H9 (cell line): ENCODE data around the gene FCHO1. TPM values are rescaled to one million over a fixed set of nuclear protein-coding genes. Genes with fewer than 3 reads are reported as not detected.

Experiments used
- DNase-seq: peaks from one replicate; pipeline ENCODE4 v3.0.0-alpha.2; 2017
- H2AFZ ChIP-seq: one replicate; pipeline ENCODE4 v1.6.1; 2013; ENCODE audit warnings: mild to moderate bottlenecking, low read length, control low read depth, moderate library complexity
- H2AK5ac ChIP-seq: 2 replicates; pipeline ENCODE4 v1.6.1; 2013; ENCODE audit warnings: low read length, control low read depth, mixed read lengths; ENCODE audit not compliant: insufficient read length
- H2BK120ac ChIP-seq: one replicate; pipeline ENCODE4 v1.6.1; 2013; ENCODE audit warnings: low read depth, mild to moderate bottlenecking, low read length, control low read depth, inconsistent platforms; ENCODE audit not compliant: poor library complexity, severe bottlenecking
- H2BK12ac ChIP-seq: 2 replicates; pipeline ENCODE4 v1.6.1; 2013; ENCODE audit warnings: low read length, control low read depth, mixed read lengths, low read depth; ENCODE audit not compliant: insufficient read length
- H2BK15ac ChIP-seq: 2 replicates; pipeline ENCODE4 v1.6.1; 2013; ENCODE audit warnings: low read depth, low read length, control low read depth
- H2BK20ac ChIP-seq: one replicate; pipeline ENCODE4 v1.6.1; 2013; ENCODE audit warnings: low read depth, mild to moderate bottlenecking, low read length, control low read depth, inconsistent platforms; ENCODE audit not compliant: poor library complexity, severe bottlenecking
- H2BK5ac ChIP-seq: 2 replicates; pipeline ENCODE4 v1.6.1; 2013; ENCODE audit warnings: low read length, control low read depth, mixed read lengths; ENCODE audit not compliant: insufficient read length
- H3K14ac ChIP-seq: 2 replicates; pipeline ENCODE4 v1.6.1; 2013; ENCODE audit warnings: low read length, control low read depth; ENCODE audit not compliant: insufficient read depth
- H3K18ac ChIP-seq: 2 replicates; pipeline ENCODE4 v1.6.1; 2013; ENCODE audit warnings: low read depth, mild to moderate bottlenecking, mixed read lengths, low read length, control low read depth; ENCODE audit not compliant: insufficient read length
- H3K23ac ChIP-seq: 2 replicates; pipeline ENCODE4 v1.6.1; 2013; ENCODE audit warnings: low read length, control low read depth, mixed read lengths, low read depth; ENCODE audit not compliant: insufficient read length
- H3K23me2 ChIP-seq: 2 replicates; pipeline ENCODE4 v1.6.1; 2013; ENCODE audit warnings: low read depth, mild to moderate bottlenecking, mixed read lengths, low read length, control low read depth; ENCODE audit not compliant: insufficient read length, poor library complexity, severe bottlenecking
- H3K27ac ChIP-seq: 2 replicates; pipeline ENCODE4 v1.5.1; 2013; ENCODE audit warnings: low read length, control low read depth, mixed read lengths, low read depth; ENCODE audit not compliant: insufficient read length
- H3K27me3 ChIP-seq: 2 replicates; pipeline ENCODE4 v1.6.1; 2013; ENCODE audit warnings: low read length, control low read depth, inconsistent platforms; ENCODE audit not compliant: insufficient read depth
- H3K4ac ChIP-seq: 2 replicates; pipeline ENCODE4 v1.6.1; 2013; ENCODE audit warnings: low read depth, mild to moderate bottlenecking, control low read depth, inconsistent platforms, low read length, moderate library complexity
- H3K4me1 ChIP-seq: 2 replicates; pipeline ENCODE4 v1.6.1; 2013; ENCODE audit warnings: low read length, control low read depth, inconsistent platforms; ENCODE audit not compliant: insufficient read depth
- H3K4me2 ChIP-seq: 2 replicates; pipeline ENCODE4 v1.6.1; 2013; ENCODE audit warnings: low read length, control low read depth, mixed read lengths; ENCODE audit not compliant: insufficient read length, insufficient read depth
- H3K56ac ChIP-seq: 2 replicates; pipeline ENCODE4 v1.6.1; 2013; ENCODE audit warnings: low read depth, mild to moderate bottlenecking, mixed read lengths, low read length, control low read depth; ENCODE audit not compliant: insufficient read length
- H3K79me1 ChIP-seq: 2 replicates; pipeline ENCODE4 v1.6.1; 2013; ENCODE audit warnings: low read depth, mild to moderate bottlenecking, moderate library complexity, low read length, control low read depth, inconsistent platforms; ENCODE audit not compliant: insufficient read depth, poor library complexity, severe bottlenecking
- H3K79me2 ChIP-seq: 2 replicates; pipeline ENCODE4 v1.6.1; 2013; ENCODE audit warnings: low read length, control low read depth, inconsistent platforms; ENCODE audit not compliant: insufficient read depth
- H3K9ac ChIP-seq: 2 replicates; pipeline ENCODE4 v1.6.1; 2013; ENCODE audit warnings: low read length, control low read depth, mixed read lengths; ENCODE audit not compliant: insufficient read length; ENCODE audit errors: extremely low read depth
- H3K9me3 ChIP-seq: one replicate; pipeline ENCODE4 v1.6.1; 2013; ENCODE audit warnings: low read depth, low read length, inconsistent platforms; ENCODE audit not compliant: control insufficient read depth
- H3T11ph ChIP-seq: one replicate; pipeline ENCODE4 v1.6.1; 2013; ENCODE audit warnings: mild to moderate bottlenecking, low read length, control low read depth, inconsistent platforms
- H4K20me1 ChIP-seq: one replicate; pipeline ENCODE4 v1.6.1; 2013; ENCODE audit not compliant: control insufficient read depth, insufficient read length, insufficient read depth
- H4K5ac ChIP-seq: 2 replicates; pipeline ENCODE4 v1.6.1; 2013; ENCODE audit warnings: low read depth, mild to moderate bottlenecking, mixed read lengths, low read length, control low read depth; ENCODE audit not compliant: insufficient read length
- H4K8ac ChIP-seq: replicated peaks from 2 replicates; pipeline ENCODE4 v1.6.1; 2013; ENCODE audit warnings: low read length, control low read depth, mixed read lengths, low read depth; ENCODE audit not compliant: insufficient read length
- H4K91ac ChIP-seq: 2 replicates; pipeline ENCODE4 v1.6.1; 2013; ENCODE audit warnings: low read depth, mild to moderate bottlenecking, moderate library complexity, mixed read lengths, low read length, control low read depth; ENCODE audit not compliant: insufficient read length
- H3K27ac Mint-ChIP-seq, 3 experiments: 2 replicates in 2 of 3; 3 replicates in 1 of 3; pipeline ENCODE4 v1.8.0; 2020 to 2021; ENCODE audit warnings: mixed read lengths in 3 of 3, mild to moderate bottlenecking in 1 of 3, moderate library complexity in 1 of 3
- H3K27me3 Mint-ChIP-seq: 2 replicates; pipeline ENCODE4 v1.8.0; 2021; ENCODE audit warnings: low read depth, mild to moderate bottlenecking, moderate library complexity, mixed read lengths
- H3K36me3 Mint-ChIP-seq, 3 experiments: 2 replicates in 2 of 3; 3 replicates in 1 of 3; pipeline ENCODE4 v1.8.0; 2020 to 2021; ENCODE audit warnings: low read depth in 3 of 3, mixed read lengths in 3 of 3; ENCODE audit not compliant: insufficient read depth in 1 of 3
- H3K4me1 Mint-ChIP-seq, 2 experiments: 2 replicates each; pipeline ENCODE4 v1.8.0; 2020; ENCODE audit warnings: mixed read lengths in 2 of 2
- H3K4me3 Mint-ChIP-seq, 2 experiments: 2 replicates in 1 of 2; 3 replicates in 1 of 2; pipeline ENCODE4 v1.8.0; 2020 to 2021; ENCODE audit warnings: mild to moderate bottlenecking in 2 of 2, mixed read lengths in 2 of 2, moderate library complexity in 1 of 2
- H3K9me3 Mint-ChIP-seq, 2 experiments: 2 replicates in 1 of 2; 3 replicates in 1 of 2; pipeline ENCODE4 v1.8.0; 2020; ENCODE audit warnings: mild to moderate bottlenecking in 2 of 2, mixed read lengths in 2 of 2, moderate library complexity in 1 of 2
- CTCF ChIP-seq: fragments of 200-600 bp; sonication (generic); conservative IDR thresholded peaks from 3 replicates; pipeline ENCODE4 v1.8.0; 2021; ENCODE audit warnings: antibody characterized with exemption, mild to moderate bottlenecking
- WGBS: extraction: QIAGEN DNeasy Blood & Tissue Kit; methylation state at CpG from one replicate; pipeline ENCODE4 v1.1.7; 2013; ENCODE audit warnings: missing lambda C conversion rate, low lambda C conversion rate, mixed read lengths; ENCODE audit not compliant: insufficient read length; ENCODE audit errors: extremely low coverage; 5-methylcytosine and 5-hydroxymethylcytosine counted together
- total RNA-seq: library from RNA; stranded (reverse); gene quantifications from 2 replicates; pipeline ENCODE4 v1.2.1, GENCODE V29; 2021

Gene FCHO1
- total RNA-seq, 1 experiment from 2014 or later, result 13.1 TPM

GRCh38 chr19:17753976-17754375 lies 2.7 kb downstream of the FCHO1 start:
- Histone ChIP-seq H3K14ac (no peak overlapping the region), H3K18ac (no peak overlapping the region), H3K9ac (no peak overlapping the region), H3T11ph (no peak overlapping the region), H3K4me2 (no peak overlapping the region), H2BK20ac (no peak overlapping the region), H2BK15ac (no peak overlapping the region), H2BK120ac (no peak overlapping the region), H3K23me2 (no peaks in the 10 kb centered on the region), H4K8ac (no peak overlapping the region), H3K4me1 (no peaks in the 10 kb centered on the region), H4K91ac (no peak overlapping the region), H3K27me3 (no peaks in the 10 kb centered on the region), H3K27ac (no peak overlapping the region), H2BK5ac (no peak overlapping the region), H3K23ac (no peak overlapping the region), H3K4ac (no peak overlapping the region), H3K79me2 (no peaks in the 10 kb centered on the region; the same call in 1 of the 2 replicates), H4K5ac (no peak overlapping the region), H4K20me1 (no peaks in the 10 kb centered on the region), H2AK5ac (no peak overlapping the region), H2AFZ (no peak overlapping the region), H3K79me1 (no peaks in the 10 kb centered on the region), H2BK12ac (no peak overlapping the region), H3K9me3 (no peaks in the 10 kb centered on the region), H3K56ac (no peak overlapping the region)
- no peak overlapping the region for H3K4me3 Mint-ChIP-seq
- no peaks in the 10 kb centered on the region; the same call in 1 of the 2 replicates for H3K27me3 Mint-ChIP-seq
- H3K4me1 Mint-ChIP-seq, result peaks cover 8 to 39% of the 10 kb centered on the region in 2 experiments
- H3K27ac Mint-ChIP-seq, result no peak overlapping the region
- WGBS, result no CpG with 5 or more reads among the region's 9 CpGs
- TF ChIP-seq CTCF, result no peak
- H3K36me3 Mint-ChIP-seq, result peaks cover 0 to 5% (median 4%) of the 10 kb centered on the region in 3 experiments; a peak in 5 of 7 replicates
- H3K9me3 Mint-ChIP-seq, result no peaks in the 10 kb centered on the region
- no peak for DNase-seq
